BJ (cell line): Measurements from ENCODE around the gene CARD6. TPM values are rescaled to one million over a fixed set of nuclear protein-coding genes. Genes with fewer than 3 reads are reported as not detected.

Experiments used
- CTCF ChIA-PET: fragments of 350-600 bp; formaldehyde crosslinking; extraction: SDS; loops from one replicate; lab custom pipeline; 2021; ENCODE audit warnings: antibody characterized with exemption, inconsistent platforms; lab: Yijun Ruan, JAX
- POLR2A ChIA-PET: fragments of 300-600 bp; sonication (Branson Sonifier 250); formaldehyde crosslinking; extraction: SDS; loops from one replicate; lab custom pipeline; 2021; ENCODE audit warnings: antibody characterized with exemption; lab: Charles Lee
- DNase-seq: peaks from one replicate; pipeline ENCODE4 v3.0.0-alpha.2; 2011; ENCODE audit warnings: low read depth
- H3K27me3 ChIP-seq: 2 replicates; pipeline ENCODE4 v1.6.0; 2011; ENCODE audit warnings: low read length; ENCODE audit not compliant: control insufficient read depth, insufficient read depth
- H3K36me3 ChIP-seq: 2 replicates; pipeline ENCODE4 v1.5.1; 2011; ENCODE audit warnings: low read length; ENCODE audit not compliant: control insufficient read depth, insufficient read depth
- H3K4me3 ChIP-seq: 2 replicates; pipeline ENCODE4 v1.5.1; 2011; ENCODE audit warnings: low read depth, mild to moderate bottlenecking, control low read depth, low read length
- CTCF ChIP-seq: IDR thresholded peaks from 2 replicates; pipeline ENCODE4 v1.5.1; 2011; ENCODE audit warnings: low read depth, mild to moderate bottlenecking, control low read depth, inconsistent platforms, low read length, moderate library complexity; ENCODE audit not compliant: insufficient read depth
- polyA plus RNA-seq: library from polyadenylated mRNA; depleted of rRNA; stranded (reverse); fragments of >200 nt; gene quantifications from 2 replicates; pipeline ENCODE4 v1.2.3, GENCODE V29; 2011

The CARD6 gene
- polyA plus RNA-seq, 1 experiment: 0.63 TPM

GRCh38 chr5:40829748-40830533 is 11.2 kb upstream of the CARD6 start:
- CTCF ChIA-PET: no interaction called here
- TF ChIP-seq CTCF: no peak
- Histone ChIP-seq H3K4me3 (no peak overlapping the region), H3K36me3 (peaks cover 29% of the 10 kb centered on the region), H3K27me3 (no peaks in the 10 kb centered on the region)
- POLR2A ChIA-PET: interaction anchor here (0.6 kb wide), 1 partner anchor 73 kb away, joined by 3 read pairs; no protein-coding TSS in a partner anchor
- no peak for DNase-seq

- ChIA-PET POLR2A (interaction anchor here (0.6 to 1.0 kb wide), 2 partner anchors 33 to 244 kb away, joined by 3 read pairs; partner anchors contain the start of gene PRKAA1), CTCF (interaction anchor here (1.1 kb wide), 1 partner anchor 26 kb away, joined by 3 read pairs; no protein-coding TSS in a partner anchor)
- no peak for TF ChIP-seq CTCF
- no peak overlapping the region for H3K4me3 ChIP-seq
- no peak for DNase-seq
- H3K36me3 ChIP-seq: peaks cover 28% of the 10 kb centered on the region
- no peaks in the 10 kb centered on the region for H3K27me3 ChIP-seq
These were observed 9.6 kb upstream of the CARD6 start for GRCh38 chr5:40831346-40832210.

GRCh38 chr5:40832345-40832744 is 8.8 kb upstream of the CARD6 start:
- Histone ChIP-seq H3K36me3 (peaks cover 25% of the 10 kb centered on the region), H3K27me3 (no peaks in the 10 kb centered on the region), H3K4me3 (no peak overlapping the region)
- ChIA-PET POLR2A (interaction anchor here (0.6 kb wide), 1 partner anchor 244 kb away, joined by 3 read pairs; no protein-coding TSS in a partner anchor), CTCF (interaction anchor here (1.4 kb wide), 1 partner anchor 24 kb away, joined by 4 read pairs; no protein-coding TSS in a partner anchor)
- no peak for DNase-seq
- TF ChIP-seq CTCF: no peak

GRCh38 chr5:40833712-40834229 is 7.4 kb upstream of the CARD6 start:
- ChIA-PET CTCF (interaction anchor here (0.6 to 1.4 kb wide), 3 partner anchors 24 to 41 kb away, joined by 3 to 4 read pairs (median 4); no protein-coding TSS in a partner anchor), POLR2A (interaction anchor here (0.5 to 1.0 kb wide), 2 partner anchors 9 to 494 kb away, joined by 3 to 4 read pairs; no protein-coding TSS in a partner anchor)
- Histone ChIP-seq H3K4me3 (peak overlapping the region; percentile 72), H3K36me3 (peaks cover 21% of the 10 kb centered on the region), H3K27me3 (no peaks in the 10 kb centered on the region)
- no peak for DNase-seq
- TF ChIP-seq CTCF: no peak
